GM20431 (cell line): ENCODE data around the gene PDHA1.

Experiments used
- in situ Hi-C: fragments of 300-500 bp; cut with MseI, MboI; formaldehyde crosslinking; loops from one replicate; pipeline ENCODE4 v1.15.0; 2020; ENCODE audit warnings: low sequenced_read_pairs; ENCODE audit not compliant: unreplicated experiment

Gene PDHA1

DNA sequence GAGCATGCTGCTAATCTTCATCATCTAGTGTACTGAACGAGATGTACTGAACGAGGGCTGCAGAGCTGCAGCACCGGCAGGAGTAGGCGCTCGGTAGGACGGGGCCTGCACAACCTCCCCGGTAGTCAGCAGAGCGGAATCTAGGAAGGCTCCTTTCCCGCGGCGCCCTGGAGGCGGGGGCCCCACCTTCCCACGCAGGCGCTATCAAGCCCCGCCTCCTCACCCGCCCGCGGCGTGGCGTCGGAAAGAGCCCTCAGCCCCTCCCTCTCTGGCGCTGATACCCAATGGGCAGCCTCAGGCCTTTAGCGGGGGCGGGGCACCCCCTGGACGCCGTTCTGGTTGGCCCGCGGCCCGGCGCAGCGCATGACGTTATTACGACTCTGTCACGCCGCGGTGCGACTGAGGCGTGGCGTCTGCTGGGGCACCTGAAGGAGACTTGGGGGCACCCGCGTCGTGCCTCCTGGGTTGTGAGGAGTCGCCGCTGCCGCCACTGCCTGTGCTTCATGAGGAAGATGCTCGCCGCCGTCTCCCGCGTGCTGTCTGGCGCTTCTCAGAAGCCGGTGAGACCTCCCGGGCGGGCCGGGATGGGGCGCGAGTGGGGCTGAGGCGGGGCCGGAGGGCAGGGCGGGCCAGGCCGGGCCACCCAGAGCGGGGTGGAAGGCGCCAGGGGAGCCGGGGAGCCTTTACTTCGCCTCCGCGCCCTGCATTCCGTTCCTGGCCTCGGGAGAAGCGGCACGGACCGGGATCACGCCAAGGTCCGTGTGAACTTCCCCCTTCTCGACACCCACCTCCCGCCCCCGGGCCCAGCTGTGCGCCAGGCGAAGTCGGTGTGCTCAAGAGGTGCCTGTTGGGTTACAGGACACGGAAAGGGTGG is at the start of gene PDHA1:
TSS of gene PDHA1 (plus strand) at position 393 of the 874 bp plus-strand sequence. CDS start at position 504, 111 bp downstream.
- in situ Hi-C loops, result loop anchor here (25.0 kb wide), 1 partner anchor 956 kb away; no protein-coding TSS in a partner anchor

DNA sequence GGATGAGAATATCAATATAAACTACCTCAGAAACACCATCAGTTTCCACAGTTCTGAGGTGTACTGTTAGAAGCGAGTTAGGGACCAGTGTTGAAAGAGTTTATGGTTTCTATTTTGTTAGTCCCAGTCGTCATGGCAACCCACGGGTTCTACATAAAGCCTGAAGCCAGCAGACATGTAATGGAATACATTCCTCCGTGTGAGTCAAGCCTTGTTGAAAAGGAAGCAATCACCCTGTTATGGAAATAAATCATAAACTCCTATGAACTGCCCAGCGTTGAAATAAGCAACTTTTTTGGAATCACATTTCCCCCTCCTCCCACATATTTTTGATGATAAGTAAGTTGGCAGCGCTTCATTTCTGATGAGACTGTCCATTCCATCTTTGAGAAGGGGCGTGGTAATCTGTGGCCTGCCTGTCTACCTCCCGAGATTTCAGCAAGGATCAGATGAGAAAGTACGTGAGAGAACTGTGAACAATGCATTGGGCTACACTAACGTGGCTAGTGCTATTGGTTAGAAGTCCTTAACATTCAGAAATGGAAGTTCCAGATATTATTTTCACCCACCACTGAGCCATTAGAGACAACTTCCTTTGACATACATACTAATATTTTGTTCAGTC is 40.4 kb upstream of the PDHA1 start:
- in situ Hi-C loops, result no loop called here

DNA sequence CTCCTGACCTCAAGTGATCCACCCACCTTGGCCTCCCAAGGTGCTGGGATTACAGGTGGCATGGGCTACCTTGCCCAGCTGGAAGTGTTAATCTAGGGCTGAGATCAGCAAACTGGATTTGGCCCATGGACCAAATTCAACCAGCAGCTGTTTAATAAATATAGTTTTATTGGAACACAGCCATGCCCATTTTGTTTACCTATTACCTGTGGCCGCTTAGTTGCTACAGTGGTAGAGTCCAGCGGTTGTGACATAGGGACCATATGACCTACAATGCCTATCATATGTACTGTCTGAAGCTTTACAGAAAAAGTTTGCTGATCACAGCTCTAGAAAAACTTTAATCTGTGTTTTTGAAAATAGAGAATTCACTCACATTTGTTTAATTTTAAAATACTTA is 17.2 kb upstream of the PDHA1 start:
- in situ Hi-C loops, result loop anchor here (25.0 kb wide), 1 partner anchor 939 kb away; no protein-coding TSS in a partner anchor

DNA sequence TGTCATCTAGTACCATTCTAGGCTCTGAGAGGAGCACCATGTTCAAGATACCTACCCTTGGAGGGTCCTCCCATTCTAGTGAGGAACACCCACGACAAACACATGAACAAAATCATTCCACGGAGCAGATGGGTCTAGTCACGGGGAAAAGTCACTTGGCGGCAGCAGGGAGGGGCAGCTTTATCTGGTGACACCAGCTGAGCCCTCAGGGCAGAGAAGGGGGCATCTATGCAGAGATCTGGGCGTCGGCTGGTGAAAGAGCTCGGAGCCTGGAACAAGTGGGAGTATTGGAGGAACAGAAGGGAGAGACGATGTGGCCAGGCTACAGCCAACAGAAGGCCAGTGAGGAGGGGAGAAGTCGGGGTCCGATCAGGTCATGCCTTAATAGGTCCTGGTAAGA is 11.9 kb upstream of the PDHA1 start:
- in situ Hi-C loops, result loop anchor here (25.0 kb wide), 1 partner anchor 945 kb away; no protein-coding TSS in a partner anchor

DNA sequence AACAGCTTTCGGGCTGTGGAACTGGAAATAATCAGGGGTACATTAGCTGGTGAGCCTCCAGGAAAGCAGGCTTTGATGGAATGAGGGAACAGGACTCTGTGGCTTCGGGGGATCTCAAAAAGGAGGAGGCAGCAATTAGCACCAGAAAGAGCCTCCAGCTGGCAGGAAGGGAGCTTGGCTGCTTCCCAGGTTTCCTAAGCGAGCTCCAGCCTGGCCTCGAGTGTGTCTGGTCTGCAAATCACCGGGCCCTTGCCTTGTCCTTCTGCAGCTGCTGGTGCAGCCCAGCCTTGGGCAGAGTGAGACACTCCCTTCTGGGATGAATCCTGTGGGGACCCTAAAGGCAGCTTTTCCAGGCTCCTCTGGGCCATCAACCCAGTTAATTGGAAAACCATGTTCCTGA is 10.7 kb upstream of the PDHA1 start:
- in situ Hi-C loops, result loop anchor here (25.0 kb wide), 1 partner anchor 946 kb away; no protein-coding TSS in a partner anchor

DNA sequence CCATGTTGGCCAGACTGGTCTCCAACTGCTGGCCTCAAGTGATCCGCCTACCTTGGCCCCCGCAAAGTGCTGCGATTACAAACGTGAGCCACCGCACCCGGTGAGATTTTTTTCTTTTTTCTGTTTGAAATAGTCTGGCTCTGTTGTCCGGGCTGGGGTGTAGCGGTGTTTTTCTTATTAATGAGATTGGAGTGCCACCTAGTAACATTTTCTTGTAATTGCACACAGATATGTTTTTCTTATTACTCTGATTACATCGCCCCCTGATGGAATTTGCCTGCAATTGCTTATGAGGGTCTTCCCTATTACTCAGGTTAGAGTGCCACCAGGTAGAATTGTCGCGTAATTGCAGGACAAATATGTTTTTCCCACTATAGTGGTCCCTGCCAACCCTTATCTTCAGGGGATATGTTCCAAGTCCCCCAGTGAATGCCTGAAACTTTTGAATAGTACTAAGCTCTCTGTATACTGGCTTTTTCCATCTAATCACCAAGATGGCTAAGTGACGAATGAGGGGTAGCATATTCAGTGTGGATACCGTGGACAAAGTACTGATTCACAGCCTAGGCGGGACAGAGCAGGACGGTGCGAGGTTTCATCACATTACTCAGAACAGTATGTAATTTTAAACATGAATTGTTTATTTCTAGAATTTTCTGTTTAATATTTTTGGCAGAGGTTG is 8.6 kb upstream of the PDHA1 start:
- in situ Hi-C loops, result loop anchor here (25.0 kb wide), 1 partner anchor 948 kb away; no protein-coding TSS in a partner anchor

DNA sequence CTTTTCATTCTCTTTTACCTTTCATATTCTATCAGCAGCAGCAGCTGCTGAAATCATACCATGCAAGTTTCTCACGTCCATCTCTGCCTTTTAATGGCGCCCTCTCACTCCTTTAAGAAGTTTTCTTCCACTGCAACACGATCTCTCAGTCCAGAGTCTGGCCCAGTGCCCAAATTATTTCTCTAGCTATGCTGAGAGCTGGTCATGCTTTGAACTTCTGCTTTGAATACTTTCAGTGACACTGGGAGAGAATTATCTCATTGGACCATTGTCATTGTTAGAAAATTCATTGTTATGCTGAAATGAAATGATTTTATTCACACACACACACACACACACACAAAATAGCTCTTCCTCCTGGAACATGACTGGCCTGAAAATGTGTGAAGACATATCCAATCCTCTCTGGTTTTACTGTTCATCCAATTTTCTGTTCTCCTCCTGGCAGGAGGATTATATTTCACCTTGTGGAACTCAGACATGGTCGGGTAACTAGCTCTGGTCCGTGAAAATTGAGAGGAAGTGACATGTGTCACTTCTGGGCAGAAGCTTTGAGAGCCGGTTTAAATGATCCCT is 1.3 kb upstream of the PDHA1 start:
- in situ Hi-C loops, result loop anchor here (25.0 kb wide), 1 partner anchor 955 kb away; no protein-coding TSS in a partner anchor

DNA sequence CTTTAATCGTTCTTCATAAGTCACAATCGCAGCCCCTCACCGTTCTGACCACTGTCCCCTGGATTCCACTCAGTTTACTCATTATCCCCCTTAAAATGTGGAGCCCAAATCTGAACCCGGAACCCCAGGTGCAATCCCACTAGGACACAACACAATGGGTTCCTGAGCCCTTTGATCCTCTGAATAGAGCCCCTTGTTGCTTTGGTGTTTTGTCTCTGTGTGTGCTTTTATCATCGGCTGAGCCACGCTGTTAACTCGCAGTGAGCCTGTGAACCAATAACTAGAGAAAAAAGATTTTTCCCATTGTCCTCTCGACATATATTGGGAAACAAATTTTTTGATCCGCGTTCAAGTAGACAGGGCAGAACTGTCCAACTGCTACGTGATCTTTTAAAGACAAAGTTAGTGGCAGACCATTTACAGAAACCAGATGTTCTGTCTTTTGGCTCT is 617 bp upstream of the PDHA1 start:
- in situ Hi-C loops, result loop anchor here (25.0 kb wide), 1 partner anchor 956 kb away; no protein-coding TSS in a partner anchor

DNA sequence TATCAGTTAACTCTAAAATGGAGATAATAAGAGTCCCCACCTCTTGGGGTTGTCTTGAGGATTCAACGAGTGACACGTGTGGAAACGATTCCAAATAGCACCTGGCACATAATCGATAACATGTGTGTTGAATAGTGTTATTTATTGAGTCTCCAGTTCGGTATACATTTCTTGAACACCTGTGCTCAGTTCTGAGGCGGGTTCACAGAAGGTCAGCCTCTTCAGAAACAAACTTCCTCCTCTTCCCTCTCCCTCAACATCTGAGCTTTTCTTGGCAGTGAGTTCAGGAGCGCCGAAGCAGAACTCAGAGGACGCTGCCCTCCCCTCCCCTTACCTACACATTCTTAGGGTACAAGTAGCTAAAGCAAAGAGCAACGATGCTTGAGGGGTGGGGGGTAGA is 934 bp downstream of the PDHA1 start:
- in situ Hi-C loops, result loop anchor here (25.0 kb wide), 1 partner anchor 957 kb away; no protein-coding TSS in a partner anchor

DNA sequence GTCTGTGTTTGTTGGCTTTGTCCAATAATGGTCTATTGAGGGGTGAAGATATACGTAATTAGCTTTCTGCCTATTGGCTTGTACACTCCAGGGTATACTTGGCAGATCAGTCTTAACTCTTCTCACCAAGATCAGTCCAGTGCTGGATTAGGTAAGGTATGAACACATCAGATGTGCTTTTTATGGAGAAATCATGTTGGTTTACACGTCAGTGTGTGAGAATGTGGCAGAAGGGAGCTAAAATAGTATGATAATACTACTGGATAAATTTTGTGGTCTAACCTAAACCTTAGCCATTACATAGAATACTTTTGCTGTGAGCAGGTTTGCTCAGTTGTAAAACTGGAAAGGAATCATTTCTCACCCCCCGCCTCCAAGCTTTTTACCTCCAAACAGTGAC is 4.2 kb downstream of the PDHA1 start:
- in situ Hi-C loops, result loop anchor here (25.0 kb wide), 1 partner anchor 961 kb away; no protein-coding TSS in a partner anchor

DNA sequence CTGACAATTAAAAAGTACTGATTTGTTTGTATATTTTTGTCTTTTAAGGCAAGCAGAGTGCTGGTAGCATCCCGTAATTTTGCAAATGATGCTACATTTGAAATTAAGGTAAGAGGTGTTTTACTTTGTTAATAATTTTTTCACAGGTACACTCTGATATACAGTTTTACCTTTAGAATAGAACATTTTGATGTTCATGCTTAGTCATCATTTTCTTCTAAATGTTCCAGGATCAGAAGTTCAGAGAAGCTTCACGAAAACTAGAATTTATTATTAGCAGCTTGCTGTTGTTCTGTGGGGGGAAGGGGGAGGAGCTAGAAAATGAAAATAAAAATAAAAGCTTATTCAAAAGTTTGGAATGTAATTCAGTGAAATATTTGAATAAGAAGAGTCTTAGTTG is 5.5 kb downstream of the PDHA1 start:
- in situ Hi-C loops, result loop anchor here (25.0 kb wide), 1 partner anchor 962 kb away; no protein-coding TSS in a partner anchor

DNA sequence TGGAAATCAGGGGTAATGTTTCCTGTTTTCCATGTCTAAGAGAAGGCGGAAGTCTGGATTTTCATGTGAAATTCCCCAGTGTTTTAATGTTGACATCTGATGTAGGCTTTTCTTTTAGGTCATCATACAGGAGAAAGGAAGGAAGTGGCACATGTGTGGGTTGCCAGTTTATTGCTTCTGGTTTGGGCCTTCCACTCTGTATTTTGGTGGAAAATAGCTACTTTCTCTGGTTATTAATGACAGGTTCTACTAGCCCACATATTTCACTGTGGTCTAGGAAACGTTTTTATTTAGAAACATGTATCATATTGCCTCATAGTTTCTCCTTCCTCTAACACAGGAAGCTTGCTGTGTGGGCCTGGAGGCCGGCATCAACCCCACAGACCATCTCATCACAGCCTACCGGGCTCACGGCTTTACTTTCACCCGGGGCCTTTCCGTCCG is 7.2 kb downstream of the PDHA1 start:
- in situ Hi-C loops, result loop anchor here (25.0 kb wide), 1 partner anchor 661 kb away; no protein-coding TSS in a partner anchor

DNA sequence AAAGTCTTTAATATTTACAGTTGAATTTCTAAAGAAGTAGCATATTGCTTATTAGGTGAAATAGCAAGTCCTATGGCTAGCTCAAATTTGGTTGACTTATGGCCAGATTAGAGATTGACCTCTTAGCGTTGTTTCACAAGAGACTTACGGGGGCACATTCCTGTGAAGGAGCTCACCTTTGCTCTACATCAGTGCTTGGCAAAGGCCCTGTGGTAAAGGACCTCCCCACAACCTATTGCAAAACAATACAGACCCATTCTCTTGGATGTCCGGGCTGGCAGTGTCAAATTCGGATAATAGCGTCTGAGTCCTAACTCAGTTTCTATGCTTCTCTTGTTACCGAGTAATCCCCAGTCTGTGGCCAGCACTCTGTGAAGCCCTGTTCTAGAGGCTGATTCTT is 10.9 kb downstream of the PDHA1 start:
- in situ Hi-C loops, result loop anchor here (25.0 kb wide), 1 partner anchor 658 kb away; no protein-coding TSS in a partner anchor

DNA sequence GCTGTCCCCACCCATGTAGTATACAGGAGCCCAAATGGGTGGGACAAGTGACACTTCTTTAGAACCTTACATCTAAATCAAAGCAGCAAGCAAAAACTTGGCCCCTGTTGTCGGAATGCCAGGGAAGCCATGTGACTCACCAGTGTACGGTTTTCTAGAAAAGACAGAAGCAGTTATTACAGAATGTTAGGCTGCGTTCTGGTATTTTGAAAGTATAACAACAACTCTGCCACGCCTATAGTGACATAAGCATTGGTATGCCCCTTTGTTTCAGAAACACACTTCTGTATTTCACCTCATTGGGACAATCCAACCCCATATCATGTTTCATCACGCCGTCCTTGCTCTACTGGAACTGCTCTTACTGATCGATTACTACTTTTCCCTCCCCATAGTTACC is 14.8 kb downstream of the PDHA1 start:
- in situ Hi-C loops, result loop anchor here (25.0 kb wide), 1 partner anchor 654 kb away; no protein-coding TSS in a partner anchor

DNA sequence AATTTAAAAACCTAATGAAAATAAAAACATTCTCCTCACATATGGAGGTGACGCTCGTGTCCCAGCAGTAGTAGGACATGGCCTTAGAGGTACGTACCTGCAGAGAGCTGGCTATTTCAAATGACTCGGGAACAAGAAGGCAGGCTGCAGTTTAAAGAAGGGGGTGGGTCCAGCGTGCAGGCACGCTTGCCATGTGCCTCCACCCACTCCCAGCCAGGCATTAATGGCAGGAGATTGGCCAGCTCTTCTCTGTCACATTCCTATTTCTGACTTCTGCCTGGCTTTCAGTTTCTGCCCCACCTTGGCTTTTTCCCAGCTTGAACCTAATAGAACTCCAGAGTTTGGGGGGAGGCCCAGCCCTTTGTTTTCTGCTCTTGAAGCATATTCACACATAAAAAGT is 17.2 kb downstream of the PDHA1 start:
- in situ Hi-C loops, result loop anchor here (25.0 kb wide), 1 partner anchor 651 kb away; no protein-coding TSS in a partner anchor

DNA sequence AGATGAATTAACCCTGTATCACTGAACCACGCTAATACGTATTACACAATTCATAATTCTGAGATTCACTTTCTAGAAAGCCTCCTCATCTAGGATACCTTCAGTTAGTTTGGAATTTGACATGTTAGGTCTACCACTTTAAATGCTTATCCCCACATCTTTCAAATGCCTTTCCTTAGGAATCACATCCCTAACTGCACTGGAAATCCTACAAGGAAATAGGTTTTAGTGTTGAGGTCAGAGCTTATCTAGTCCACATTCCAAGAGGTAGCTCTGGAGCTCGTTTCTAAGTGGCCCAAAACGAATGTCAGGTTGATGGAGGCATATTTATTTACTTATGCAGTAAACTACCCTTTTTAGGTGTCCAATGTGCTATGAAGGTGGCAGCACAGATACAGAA is 18.0 kb downstream of the PDHA1 start:
- in situ Hi-C loops, result loop anchor here (25.0 kb wide), 1 partner anchor 651 kb away; no protein-coding TSS in a partner anchor

DNA sequence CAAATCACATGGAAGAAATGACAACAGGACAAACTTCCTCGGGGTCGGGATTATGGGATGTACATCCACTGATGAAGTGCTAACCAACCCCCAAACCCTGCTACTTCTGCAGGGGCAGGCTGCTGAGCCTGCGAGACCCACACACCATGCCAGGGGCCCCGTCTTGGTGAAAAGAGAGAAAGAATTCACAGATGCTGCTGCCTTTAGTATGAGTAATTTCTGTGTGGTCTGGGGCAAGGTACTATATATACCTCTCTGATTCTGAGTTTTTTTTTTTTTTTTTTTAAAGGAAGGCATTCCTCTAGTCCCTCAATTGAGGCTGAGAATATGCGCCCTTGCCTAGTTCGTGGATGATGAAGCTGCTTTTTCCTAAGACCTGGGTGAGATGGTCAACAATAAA is 24.8 kb downstream of the PDHA1 start:
- in situ Hi-C loops, result loop anchor here (25.0 kb wide), 1 partner anchor 644 kb away; no protein-coding TSS in a partner anchor

DNA sequence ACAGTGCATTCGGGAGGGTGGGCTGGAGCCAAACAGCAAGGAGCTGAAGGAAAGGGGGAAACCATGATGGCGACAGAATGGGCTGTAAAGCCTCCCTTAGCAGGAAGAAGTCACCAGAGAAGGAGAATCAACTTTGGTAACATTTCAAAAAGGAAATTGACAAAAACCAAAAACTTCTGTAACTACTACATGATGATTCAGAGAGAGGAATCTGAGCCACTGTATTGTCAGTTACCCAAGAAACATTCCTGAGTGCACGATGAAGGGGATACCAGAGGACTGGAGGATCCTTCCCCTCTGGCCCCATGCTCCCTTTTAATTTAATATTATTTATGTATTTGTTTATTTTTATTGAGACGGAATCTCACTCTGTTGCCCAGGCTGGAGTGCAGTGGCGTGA is 26.3 kb downstream of the PDHA1 start:
- in situ Hi-C loops, result loop anchor here (25.0 kb wide), 1 partner anchor 642 kb away; no protein-coding TSS in a partner anchor

DNA sequence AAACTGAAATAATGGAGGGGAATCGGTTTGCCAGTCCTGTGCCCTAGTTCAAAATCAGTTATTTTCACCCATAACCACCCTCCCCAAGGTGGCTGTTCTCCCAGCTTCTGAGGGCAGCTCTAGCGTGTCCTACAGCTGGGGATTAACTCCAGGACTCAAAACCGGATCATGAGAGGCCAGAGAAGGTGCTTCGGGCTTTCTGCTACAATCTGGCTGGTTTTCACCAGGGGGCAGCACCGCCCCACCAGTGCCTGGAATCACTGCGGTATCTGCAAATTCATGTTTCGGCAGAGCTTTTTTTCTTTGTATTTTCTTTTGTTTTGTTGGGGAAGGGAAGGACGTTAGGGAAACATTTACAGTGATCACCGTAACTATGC is 28.4 kb downstream of the PDHA1 start:
- in situ Hi-C loops, result loop anchor here (25.0 kb wide), 1 partner anchor 640 kb away; no protein-coding TSS in a partner anchor
